Right hindlimb (tissue), 1 donor: Measurements from ENCODE around the gene TMC3.
"Not testable (repeated sequence)": the region's sequence is repeated elsewhere in the genome, so short reads cannot be mapped to it uniquely, and the experiment has no call there.

Experiments used
- DNase-seq: peaks from one replicate; pipeline ENCODE4 v3.0.0-alpha.2; 2018

Gene TMC3

DNA sequence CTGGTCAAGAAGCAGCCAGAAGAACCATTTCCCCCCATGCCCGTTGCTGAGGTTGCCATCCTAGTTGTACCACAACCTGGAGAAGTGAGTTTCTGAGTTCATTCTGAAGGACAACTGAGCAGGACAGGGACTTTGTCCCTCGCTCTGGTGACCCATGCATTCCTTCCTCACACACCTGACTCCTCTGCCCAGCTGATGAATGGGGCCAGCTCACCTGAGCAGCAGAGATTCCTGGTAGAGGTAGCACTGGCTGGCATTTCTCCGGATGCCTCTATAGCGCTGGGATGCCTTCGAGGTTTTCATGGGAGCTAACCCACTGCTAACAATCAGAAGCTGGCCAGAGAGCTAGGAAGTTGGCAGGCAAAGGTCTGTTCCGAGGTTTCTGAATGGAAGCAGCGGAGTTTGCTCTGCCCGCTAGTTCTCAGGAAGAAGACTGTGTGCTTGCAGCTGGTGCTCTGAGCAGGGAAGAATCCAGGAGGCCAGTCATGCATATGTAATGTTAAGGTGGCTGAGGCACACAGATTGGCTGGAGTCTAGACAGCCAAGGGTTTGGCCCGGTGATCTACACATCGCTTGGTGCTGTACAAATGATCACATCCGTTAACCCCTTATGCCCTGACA, at the start of gene TMC3:
TSS of gene TMC3 (minus strand) at position 439 of the 621 bp plus-strand sequence. CDS start at position 303, 136 bp downstream.
- DNase-seq = no peak

DNA sequence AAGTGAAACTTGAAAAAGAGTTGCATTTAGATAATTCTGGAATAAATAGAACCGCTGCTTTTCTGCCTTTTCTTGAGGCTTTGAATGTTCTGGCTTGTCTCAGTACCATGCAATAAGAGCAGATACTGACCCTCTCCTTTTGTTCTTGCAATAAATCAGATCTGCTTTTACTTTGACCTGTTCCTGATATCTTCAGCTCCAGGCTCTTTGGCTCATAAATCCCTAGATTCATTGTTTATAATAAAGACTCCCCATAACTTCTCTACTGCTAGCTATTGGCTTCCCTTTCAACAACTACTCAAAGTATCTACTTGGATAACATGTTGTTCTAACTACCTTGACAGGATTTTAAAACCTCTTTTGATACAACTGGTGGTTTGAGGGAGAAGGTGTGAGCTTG, 47.4 kb upstream of the TMC3 start:
- DNase-seq = no peak

DNA sequence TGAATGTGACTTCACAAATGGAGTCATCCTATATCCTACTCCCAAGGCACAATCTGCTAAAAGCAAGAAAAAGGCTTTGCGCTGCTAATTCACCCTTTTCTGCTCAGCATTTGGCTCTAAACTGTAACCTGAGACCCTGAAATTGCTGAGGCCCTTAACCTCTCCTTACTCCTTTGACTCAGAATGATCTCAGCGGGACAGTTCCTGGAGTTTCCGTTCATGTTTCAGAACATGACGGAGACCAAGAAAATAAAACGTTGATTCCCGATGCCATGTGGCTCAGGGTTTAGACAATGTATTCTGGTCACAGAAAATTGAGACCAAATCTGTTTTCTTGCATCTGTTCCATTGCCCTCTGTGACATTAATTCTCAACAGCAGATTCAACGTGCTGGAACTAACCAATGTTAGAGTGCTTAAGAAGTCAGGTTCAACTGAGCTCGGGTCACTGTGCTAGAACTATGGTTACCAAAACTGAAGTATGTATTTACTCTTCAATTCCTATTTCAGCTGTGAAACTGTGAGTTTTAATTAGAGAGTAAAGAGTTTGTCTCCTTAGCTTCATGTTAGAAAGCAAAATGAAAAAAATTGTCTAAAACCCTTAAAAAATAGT, 45.4 kb upstream of the TMC3 start:
- DNase-seq = peak; percentile 42

DNA sequence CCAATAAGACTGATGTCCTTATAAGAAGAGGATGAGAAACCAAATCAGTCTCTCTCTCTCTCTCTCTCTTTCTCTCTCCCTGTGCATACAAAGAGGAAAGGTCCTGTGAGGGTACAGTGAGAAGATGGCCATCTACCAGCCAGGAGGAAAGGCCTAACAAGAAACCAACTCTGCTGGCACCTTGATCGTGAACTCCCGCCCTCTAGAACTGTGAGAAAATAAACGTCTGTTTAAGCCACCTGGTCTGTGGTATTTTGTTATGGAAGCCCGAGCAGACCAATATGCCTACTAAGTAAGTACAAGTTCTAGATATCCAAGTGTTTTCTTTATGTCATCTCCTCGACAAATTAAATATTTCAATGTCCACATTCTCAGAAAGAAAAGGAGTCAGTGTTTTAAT, 44.9 kb upstream of the TMC3 start:
- DNase-seq = no peak

DNA sequence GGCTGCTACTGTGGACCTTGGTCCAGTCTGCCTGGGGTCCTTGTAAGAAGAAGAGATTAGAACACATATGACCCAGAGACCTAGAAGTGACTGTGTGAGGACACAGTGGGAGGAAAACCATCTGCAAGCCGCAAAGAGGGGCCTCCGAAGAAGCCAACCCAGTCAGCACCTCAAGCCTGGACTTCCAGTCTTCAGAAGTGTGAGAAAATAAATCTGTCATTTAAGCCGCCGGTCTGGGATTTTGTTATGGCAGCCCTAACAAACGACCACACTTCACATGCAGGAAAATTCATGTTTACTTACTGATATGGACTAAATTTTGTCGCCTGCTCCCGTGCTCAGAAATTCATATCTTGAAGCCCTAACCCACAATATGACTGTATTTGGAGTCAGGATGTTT, 44.4 kb upstream of the TMC3 start:
- no peak for DNase-seq

DNA sequence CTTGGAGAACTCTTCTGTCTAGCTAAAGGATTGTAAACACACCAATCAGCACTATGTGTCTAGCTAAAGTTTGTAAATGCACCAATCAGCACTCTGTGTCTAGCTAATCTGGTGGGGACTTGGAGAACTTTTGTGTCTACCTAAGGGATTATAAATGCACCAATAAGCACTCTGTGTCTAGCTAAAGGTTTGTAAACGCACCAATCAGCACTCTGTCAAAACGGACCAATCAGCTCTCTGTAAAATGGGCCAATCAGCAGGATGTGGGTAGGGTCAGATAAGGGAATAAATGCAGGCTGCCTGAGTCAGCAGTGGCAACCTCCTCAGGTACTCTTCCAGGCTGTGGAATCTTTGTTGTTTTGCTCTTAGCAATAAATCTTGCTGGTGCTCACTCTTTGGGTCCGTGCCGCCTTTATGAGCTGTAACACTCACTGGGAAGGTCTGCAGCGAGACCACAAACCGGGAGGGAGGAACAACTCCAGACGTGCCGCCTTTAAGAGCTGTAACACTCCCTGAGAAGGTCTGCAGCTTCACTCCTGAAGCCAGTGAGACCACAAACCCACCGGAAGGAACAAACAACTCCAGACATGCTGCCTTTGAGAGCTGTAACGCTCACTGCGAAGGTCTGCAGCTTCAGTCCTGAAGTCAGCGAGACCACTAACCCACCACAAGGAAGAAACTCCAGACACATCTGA, 40.4 kb upstream of the TMC3 start:
- DNase-seq = not testable (repeated sequence)

DNA sequence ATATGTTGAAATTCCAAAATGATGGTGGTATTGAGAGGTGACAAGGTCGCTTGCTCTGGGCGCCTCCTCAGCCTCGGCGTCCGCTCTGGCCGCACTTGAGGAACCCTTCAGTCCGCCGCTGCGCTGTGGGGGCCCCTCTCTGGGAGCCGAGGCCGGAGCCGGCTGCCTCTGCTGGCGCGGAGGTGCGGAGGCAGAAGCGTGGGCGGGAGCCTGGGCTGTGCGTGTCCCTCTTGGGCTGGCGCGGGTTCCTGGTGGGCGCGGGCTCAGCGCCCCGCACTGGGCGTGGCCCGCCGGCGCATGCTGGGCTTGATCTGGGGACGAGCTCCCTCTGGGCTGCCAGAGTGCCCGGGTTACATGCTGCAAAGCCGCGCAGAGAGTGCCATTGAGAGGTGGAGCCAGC, 39.8 kb upstream of the TMC3 start:
- DNase-seq = no peak

DNA sequence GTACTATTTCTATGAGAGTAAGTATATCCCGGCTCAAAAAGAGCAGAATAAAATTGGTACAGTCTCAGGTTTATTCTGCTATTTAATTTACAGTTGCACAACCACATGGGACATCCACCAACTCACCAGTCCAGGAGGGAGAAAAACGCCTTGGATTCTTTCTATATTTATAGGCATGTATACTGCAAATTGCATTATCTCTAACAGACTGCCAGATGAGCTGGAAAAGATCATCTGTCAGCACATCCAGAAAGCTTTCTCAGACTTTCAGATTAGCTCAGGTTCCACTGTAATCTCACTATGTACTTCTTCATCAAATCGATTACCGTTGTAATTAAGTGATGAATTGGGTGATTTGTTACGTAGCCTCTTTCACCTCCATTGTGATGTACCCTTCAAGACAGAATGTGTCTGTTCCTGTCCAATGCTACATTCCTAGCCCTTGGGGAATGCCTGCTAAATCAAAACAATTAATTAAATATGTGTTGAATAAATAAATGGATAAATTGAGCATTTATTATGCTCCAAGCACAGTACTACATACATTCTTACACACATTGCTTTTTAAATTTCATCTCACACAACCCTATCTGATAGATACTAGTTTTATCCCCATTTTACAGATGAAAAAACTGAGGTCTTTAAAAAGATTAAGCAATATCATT, 38.1 kb upstream of the TMC3 start:
- no peak for DNase-seq

DNA sequence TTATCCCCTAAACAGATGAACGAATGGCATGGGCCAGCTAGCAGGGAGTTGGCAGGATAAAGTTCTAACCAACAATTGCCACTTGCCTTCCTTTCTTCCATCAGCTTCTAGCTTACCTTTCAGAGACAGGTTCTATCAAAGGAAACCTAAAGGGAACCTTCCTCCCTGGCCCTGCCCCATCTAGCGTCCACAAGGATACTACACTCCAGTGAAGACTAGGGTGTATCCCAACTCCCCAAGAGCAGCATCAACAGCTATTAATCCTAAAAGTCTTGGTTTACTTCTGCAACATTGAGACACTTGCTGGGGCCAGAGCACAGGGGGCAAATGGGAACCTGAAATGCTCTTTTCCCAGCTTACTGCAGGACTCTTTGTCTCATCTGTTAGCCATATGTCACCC, 37.0 kb upstream of the TMC3 start:
- DNase-seq = no peak

DNA sequence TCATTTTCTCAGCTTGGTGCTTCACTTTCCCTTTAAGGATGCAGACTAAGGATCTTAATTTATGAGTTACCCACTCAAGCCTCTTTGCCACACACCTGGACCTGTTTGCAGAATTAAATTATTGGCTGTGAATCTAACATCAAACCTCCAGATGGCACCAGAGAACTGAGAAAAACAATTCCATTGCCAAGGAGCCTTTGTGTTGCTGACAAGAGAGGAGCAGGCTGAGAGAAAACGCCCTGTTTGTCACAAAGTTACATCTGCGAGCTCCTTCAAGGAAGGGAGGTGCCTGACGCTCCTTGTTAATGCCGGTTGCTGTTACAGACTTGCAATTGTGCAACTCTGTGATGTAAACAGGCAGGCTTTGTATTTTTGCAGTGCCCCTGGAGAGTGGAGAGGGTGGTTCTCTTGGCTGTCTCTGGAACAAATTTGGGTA, 36.3 kb upstream of the TMC3 start:
- peak; percentile 71 for DNase-seq

DNA sequence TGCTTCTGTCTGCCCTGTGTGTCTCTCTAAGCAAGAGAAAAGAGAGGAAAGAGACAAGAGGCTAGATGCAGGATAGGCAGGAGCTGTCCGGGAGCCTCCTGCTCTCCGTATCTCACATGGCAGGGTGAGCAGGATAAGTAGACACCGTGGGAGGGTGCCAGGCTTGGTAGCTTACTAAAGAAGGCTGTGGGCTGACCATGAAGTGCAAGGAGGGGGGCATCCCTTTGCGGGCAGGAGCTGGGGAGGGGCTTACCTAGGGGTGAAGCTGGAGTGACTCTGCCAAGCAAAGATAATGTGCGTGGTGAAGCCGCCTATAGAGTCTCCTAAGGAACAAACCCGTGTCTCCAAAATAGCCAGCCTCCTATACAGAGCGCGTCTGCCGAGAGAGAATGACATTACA, 33.7 kb upstream of the TMC3 start:
- DNase-seq = no peak

DNA sequence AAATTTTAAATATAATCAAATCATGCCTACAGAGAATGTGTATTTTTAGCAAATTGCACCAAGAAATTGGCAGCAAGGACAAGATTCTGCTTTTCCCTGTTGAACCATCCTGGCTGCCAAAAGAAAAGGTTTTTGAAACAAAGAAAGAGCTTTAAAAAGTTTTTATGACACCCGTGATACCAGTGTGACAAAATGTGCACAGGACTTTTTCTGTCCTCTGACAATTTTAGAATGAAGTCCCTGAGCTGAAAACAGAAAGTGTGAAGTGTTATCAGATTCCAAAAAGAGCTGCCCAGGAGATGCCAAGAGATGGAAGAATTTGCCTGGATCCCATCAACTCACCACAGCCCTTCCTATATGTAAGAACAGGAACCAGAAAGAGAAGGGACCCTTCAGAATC, 33.2 kb upstream of the TMC3 start:
- DNase-seq = no peak

DNA sequence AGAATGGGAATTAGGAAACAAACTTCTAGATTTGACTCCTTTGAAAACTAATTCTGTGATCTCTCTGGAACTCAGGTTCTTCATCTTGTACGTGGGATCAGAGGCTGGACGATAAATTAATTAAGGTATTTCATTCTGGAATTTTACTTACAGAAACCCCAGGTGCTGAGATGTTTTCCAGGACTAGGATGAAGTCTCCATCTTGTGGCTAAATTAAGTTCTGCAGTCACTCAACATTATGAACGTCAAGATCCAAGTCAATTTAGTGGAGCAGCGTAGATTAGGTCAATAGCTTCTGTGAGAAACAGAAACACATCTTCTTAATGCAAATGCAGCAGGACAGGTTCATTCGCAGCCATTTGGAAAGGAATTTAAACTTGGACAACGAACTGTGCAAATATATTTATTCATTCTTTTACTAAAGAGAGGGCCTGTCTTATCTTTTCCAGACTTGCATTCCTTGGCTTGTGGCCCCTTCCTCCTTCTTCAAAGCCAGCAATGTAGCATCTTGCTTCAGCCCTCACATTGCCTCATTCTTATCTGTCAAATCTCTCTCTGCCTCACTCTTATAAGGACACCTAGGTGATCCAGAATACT, 26.7 kb upstream of the TMC3 start:
- DNase-seq = no peak

DNA sequence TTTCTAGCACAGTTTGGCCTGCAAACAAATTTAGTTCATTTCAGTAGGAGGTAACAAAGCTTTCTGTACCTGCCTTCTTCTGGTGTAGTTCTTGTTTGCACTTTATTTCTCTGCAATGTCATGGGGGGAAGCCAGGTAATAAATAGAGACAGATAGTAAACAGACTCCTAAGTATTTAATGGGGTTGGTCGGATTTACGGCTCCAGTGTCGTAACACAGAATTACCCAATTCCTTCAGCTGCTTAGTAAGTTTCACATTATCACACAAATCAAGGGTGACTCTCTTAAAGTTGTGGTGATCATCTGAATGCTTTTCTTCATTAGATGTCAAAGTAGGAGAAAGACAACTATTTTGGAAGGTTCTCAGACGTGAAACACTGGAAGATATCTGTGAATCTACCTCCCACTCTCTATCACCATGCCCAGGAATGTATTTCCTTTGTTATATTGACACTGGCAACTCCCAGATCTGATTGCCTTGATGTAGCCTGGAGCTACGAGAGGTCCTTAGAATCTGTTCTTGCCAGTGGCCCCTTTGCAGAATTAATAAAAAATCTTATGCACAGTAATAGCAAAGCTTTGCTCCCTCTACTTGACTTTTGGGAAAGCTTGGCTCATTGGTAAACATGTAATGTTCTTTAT, 25.0 kb upstream of the TMC3 start:
- DNase-seq = no peak

DNA sequence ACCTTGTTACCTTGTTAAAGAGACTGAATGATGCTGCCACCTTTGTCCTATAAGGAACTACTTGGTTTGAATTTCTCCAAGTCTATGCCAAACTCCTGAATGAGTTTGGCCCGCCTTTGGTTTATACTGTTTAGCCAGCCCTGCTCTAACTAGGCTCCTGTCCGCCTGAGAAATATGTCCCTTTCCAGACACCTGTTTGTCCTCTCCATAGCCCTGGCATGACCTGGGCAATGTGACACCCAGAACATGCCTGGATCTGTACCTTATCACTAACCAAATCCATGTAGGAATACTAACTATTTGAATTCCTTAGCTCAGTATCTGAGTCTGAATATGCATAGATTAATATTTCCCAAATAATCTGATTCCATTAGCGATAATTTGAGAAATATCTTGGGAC, 24.4 kb upstream of the TMC3 start:
- no peak for DNase-seq

DNA sequence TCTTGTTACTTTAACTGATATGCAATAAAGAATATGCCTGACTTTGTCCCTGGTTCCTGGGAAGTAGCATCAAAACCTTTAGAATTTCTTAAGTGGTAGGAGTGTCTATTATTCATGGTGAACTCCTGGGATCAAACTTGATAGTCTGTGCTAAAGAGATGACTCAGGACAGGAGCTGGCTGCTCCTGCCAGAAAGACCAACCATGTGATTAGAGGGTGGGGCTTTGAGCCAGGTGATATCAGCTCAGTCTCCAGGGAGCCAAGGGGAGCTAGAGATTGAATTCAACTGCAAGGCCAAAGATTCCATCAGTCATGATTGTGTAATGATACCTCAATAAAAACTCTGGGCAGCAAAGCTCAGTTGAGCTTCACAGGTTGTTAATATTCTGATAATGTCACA, 20.6 kb upstream of the TMC3 start:
- DNase-seq = no peak

DNA sequence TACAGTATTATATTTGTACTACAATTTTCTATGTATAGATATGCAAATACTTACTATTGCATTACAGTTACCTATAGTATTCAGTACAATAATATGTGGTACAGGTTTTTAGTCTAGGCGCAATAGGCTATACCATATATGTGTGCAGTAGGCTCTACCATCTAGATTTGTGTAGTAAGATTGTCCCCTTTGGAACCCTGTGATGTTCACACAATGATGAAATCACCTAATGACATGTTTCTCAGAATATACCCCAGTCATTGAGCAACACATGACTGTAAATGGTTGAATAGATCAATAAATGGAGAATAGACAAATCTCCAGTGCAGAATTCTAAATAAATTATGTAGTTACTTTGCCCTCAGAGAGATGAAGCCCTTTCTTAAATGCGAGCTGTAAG, 17.6 kb upstream of the TMC3 start:
- no peak for DNase-seq

DNA sequence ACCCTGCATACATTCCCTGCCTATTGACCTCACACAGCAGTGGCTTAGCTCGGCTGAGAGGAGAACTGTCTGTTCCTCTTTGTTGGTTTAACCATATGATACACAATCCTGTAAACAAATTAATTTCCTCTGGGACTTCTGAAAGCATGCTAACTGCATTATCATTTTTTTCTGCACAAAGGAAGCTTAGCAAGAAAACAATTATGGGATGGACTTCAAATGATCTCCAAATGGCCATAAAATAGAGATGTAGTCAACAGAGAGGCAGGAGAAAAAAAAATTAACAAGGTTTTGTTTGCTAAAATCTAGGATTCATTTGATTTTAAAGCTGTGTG, 14.4 kb upstream of the TMC3 start:
- DNase-seq = no peak

DNA sequence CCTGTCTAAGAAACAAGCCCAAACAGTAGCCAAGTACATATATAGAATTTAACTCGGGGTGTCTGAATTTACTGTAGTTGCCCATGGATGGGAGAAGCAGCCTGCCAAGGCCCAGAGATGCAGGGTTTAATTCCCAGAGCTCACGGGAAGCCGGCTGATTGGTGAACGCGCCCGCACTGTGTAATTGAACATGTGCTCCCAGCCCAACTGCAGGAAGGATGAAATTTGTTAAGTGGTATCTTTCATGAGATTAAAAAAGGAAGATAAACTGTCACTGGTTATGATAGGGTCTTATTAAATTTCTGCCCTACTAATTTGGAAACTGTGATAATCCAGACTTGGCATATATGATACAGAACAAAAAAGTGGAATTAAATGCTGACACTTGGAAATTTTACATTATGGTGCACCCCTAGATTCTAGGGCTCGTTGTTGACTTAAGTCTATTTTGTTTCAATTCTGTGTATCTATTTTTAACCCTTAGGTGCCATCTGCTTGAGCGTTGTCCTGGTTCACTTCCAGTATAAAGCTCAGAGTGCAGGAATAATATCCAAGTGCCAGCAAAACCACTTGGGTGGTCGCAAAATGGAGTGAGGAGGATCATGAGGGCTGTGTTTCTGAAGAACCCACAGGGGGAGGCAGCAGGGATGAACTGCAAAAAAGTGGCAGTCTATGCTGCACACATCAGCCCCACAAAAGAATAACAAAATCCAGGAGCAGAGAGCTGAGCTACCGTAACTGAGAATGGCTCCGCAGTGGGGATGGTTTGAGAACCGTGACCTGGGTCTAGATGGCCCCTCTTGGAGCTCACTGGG, 13.8 kb upstream of the TMC3 start:
- no peak for DNase-seq

DNA sequence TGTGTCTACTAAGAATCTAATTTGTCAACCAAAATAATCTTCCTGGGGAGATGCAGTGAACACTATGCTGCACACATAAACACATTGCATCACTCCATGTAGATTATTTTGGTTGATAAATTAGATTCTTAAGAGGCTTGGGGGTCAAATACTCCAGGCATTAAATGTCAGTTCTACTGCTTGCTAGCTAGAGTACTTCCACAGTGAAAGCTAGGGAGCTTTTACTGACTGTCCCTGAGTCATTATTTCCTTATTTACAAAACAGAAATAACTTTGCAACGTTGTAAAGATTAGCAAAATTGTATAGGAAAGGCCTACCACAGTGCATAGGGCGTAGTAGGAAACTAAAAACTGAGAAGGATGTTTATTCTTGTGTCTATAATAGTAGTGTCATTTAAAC, 12.9 kb upstream of the TMC3 start:
- DNase-seq = no peak

DNA sequence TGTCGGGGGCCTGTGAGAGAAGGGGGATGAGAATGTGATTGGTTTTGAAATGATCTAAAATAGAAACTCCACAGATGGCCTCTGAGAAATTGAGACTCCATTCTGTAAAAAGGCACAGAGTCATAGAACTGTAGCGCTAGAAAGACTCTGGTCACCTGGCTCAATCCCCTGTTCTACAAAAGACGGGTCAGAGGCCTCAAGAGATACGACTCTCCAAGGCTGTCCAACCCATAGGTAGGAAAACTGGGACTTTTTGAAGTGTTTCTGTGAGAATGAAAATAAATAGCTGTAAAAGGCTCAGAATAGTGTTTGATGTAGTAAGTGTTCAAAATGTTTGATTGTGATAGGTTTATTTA, 11.7 kb upstream of the TMC3 start:
- no peak for DNase-seq
